Lower leg skin (tissue), 4 donors: ENCODE measurements around the gene LINS1. TPM values are rescaled to one million over a fixed set of nuclear protein-coding genes. Genes with fewer than 3 reads are reported as not detected.

Experiments used
- DNase-seq, 2 donors: peaks; one replicate each; pipeline ENCODE4 v3.0.0-alpha.2; 2019; ENCODE audit warnings: low spot score in 2 of 2
- H3K4me3 ChIP-seq: fragments of 200-600 bp; sonication (generic); 2 replicates; pipeline ENCODE4 v1.5.1; 2017; ENCODE audit warnings: mild to moderate bottlenecking, low read depth; ENCODE audit not compliant: poor library complexity, severe bottlenecking
- CTCF ChIP-seq, 3 donors: fragments of 450-650 bp; IDR thresholded peaks; one replicate each; pipeline ENCODE4 v1.5.1; 2016; ENCODE audit warnings: antibody characterized with exemption in 3 of 3, mild to moderate bottlenecking in 3 of 3, moderate library complexity in 2 of 3
- POLR2A ChIP-seq, 2 donors: fragments of 450-650 bp; IDR thresholded peaks; one replicate each; pipeline ENCODE4 v1.6.1; 2016 to 2017; ENCODE audit warnings: antibody characterized with exemption in 2 of 2, mild to moderate bottlenecking in 1 of 2, moderate library complexity in 1 of 2
- WGBS, 2 donors: methylation state at CpG; one replicate each; pipeline ENCODE4 v1.1.5; 2018; 5-methylcytosine and 5-hydroxymethylcytosine counted together
- intact Hi-C: fragments of 100-400 bp; cut with DNase I; formaldehyde crosslinking; loops from one replicate; pipeline ENCODE4 v1.15.0; 2023; ENCODE audit warnings: low total_unique reads
- total RNA-seq, 4 donors: library from RNA; depleted of rRNA; stranded (reverse); fragments of >200 nt; gene quantifications; one replicate each; pipeline ENCODE4 v1.1.0, GENCODE V29; 2016

Gene LINS1
- total RNA-seq, 4 donors from 2014 or later: 12.5 to 24.9 (median 18.7) TPM

- H3K4me3 ChIP-seq: no peak overlapping the region
- DNase-seq: no peak
- 68 to 74% methylated on average over 5 of the region's 5 CpGs for WGBS, 2 donors
- TF ChIP-seq POLR2A (IDR thresholded peaks at IDR 0.05): no peak
- TF ChIP-seq CTCF (IDR thresholded peaks at IDR 0.05): no peak
- intact Hi-C loops: no loop called here
Measured at GRCh38 chr15:100547961-100548360, 54.0 kb downstream of the LINS1 start.

GRCh38 chr15:100544946-100545345, 57.0 kb downstream of the LINS1 start:
- no peak for DNase-seq
- intact Hi-C loops: no loop called here
- no peak for TF ChIP-seq CTCF (IDR thresholded peaks at IDR 0.05)
- TF ChIP-seq POLR2A (IDR thresholded peaks at IDR 0.05): no peak
- H3K4me3 ChIP-seq: no peak overlapping the region
- WGBS, 2 donors: 86 to 87% methylated on average over 6 of the region's 6 CpGs

- 65 to 72% methylated on average over 13 to 39 of the region's 57 CpGs for WGBS, 2 donors
- no peak for DNase-seq
- TF ChIP-seq POLR2A (IDR thresholded peaks at IDR 0.05) (no peak), CTCF (IDR thresholded peaks at IDR 0.05) (no peak)
- intact Hi-C loops: no loop called here
- no peak overlapping the region for H3K4me3 ChIP-seq
Measured at GRCh38 chr15:100544338-100544841, 57.6 kb downstream of the LINS1 start.

GRCh38 chr15:100542290-100542689, 59.7 kb downstream of the LINS1 start:
- WGBS, 2 donors: 81% methylated on average over 6 of the region's 6 CpGs
- TF ChIP-seq CTCF (IDR thresholded peaks at IDR 0.05) (no peak), POLR2A (IDR thresholded peaks at IDR 0.05) (no peak)

GRCh38 chr15:100537331-100537730, 64.7 kb downstream of the LINS1 start:
- 35 to 61% methylated on average over 2 of the region's 2 CpGs for WGBS, 2 donors
- intact Hi-C loops: no loop called here
- no peak for TF ChIP-seq POLR2A (IDR thresholded peaks at IDR 0.05)
- TF ChIP-seq CTCF (IDR thresholded peaks at IDR 0.05): no peak
- no peak overlapping the region for H3K4me3 ChIP-seq
- DNase-seq: no peak

More at GRCh38 chr15:100542290-100542689, 59.7 kb downstream of the LINS1 start:
- no peak for DNase-seq
- H3K4me3 ChIP-seq: no peak overlapping the region
- intact Hi-C loops: no loop called here

GRCh38 chr15:100536733-100537132, 65.3 kb downstream of the LINS1 start:
- H3K4me3 ChIP-seq: no peak overlapping the region
- TF ChIP-seq POLR2A (IDR thresholded peaks at IDR 0.05): no peak
- no peak for TF ChIP-seq CTCF (IDR thresholded peaks at IDR 0.05)
- intact Hi-C loops: no loop called here
- no peak for DNase-seq
